MM.1S (cell line): ENCODE measurements around the gene CTNNA3.

Experiments used
- DNase-seq: peaks from one replicate; pipeline ENCODE4 v3.0.0-alpha.2; 2015
- H2AFZ ChIP-seq: fragments of 300-600 bp; sonication (generic); 2 replicates; pipeline ENCODE4 v1.6.0; 2016; ENCODE audit warnings: antibody characterized with exemption, low read length
- H3F3A ChIP-seq: fragments of 300-600 bp; sonication (generic); 2 replicates; pipeline ENCODE4 v1.6.1; 2016; ENCODE audit warnings: mild to moderate bottlenecking, antibody characterized with exemption, low read length, moderate library complexity, mixed read lengths; ENCODE audit not compliant: insufficient read depth
- H3K27ac ChIP-seq: fragments of 300-600 bp; sonication (generic); 2 replicates; pipeline ENCODE4 v1.5.1; 2016; ENCODE audit warnings: mild to moderate bottlenecking, low read length
- H3K27me3 ChIP-seq: fragments of 300-600 bp; sonication (generic); replicated peaks from 2 replicates; pipeline ENCODE4 v1.6.0; 2016; ENCODE audit warnings: low read length; ENCODE audit not compliant: insufficient read depth
- H3K36me3 ChIP-seq: fragments of 300-600 bp; sonication (generic); replicated peaks from 2 replicates; pipeline ENCODE4 v1.6.1; 2016; ENCODE audit warnings: mild to moderate bottlenecking, low read length, mixed read lengths; ENCODE audit not compliant: insufficient read depth
- H3K4me1 ChIP-seq: fragments of 300-600 bp; sonication (generic); 2 replicates; pipeline ENCODE4 v1.6.1; 2016; ENCODE audit warnings: low read length, mixed read lengths
- H3K4me2 ChIP-seq: fragments of 300-600 bp; sonication (generic); 2 replicates; pipeline ENCODE4 v1.6.0; 2016; ENCODE audit warnings: low read depth, low read length
- H3K4me3 ChIP-seq: fragments of 300-600 bp; sonication (generic); 2 replicates; pipeline ENCODE4 v1.5.1; 2016; ENCODE audit warnings: low read length, mixed read lengths
- H3K79me2 ChIP-seq: fragments of 300-600 bp; sonication (generic); 2 replicates; pipeline ENCODE4 v1.6.1; 2016; ENCODE audit warnings: mixed run types, low read length, mixed read lengths
- H3K9ac ChIP-seq: fragments of 300-600 bp; sonication (generic); 2 replicates; pipeline ENCODE4 v1.6.1; 2016; ENCODE audit warnings: low read length, mixed read lengths
- H3K9me2 ChIP-seq: fragments of 300-600 bp; sonication (generic); replicated peaks from 2 replicates; pipeline ENCODE4 v1.6.1; 2016; ENCODE audit warnings: mild to moderate bottlenecking, low read length, mixed read lengths; ENCODE audit not compliant: insufficient read depth
- H3K9me3 ChIP-seq: fragments of 300-600 bp; sonication (generic); replicated peaks from 2 replicates; pipeline ENCODE4 v1.6.1; 2016; ENCODE audit warnings: mild to moderate bottlenecking, low read length, mixed read lengths; ENCODE audit not compliant: insufficient read depth
- H4K20me1 ChIP-seq: fragments of 300-600 bp; sonication (generic); 2 replicates; pipeline ENCODE4 v1.6.1; 2016; ENCODE audit warnings: mild to moderate bottlenecking, low read length, moderate library complexity, mixed read lengths; ENCODE audit not compliant: insufficient read depth
- EZH2 ChIP-seq: fragments of 300-600 bp; sonication (generic); optimal IDR thresholded peaks from 2 replicates; pipeline ENCODE3; 2017; ENCODE audit warnings: low read depth, mild to moderate bottlenecking, antibody characterized with exemption, low read length, mixed read lengths
- EZH2phosphoT487 ChIP-seq: fragments of 300-600 bp; sonication (generic); IDR thresholded peaks from 2 replicates; pipeline ENCODE4 v1.6.1; 2018; ENCODE audit warnings: antibody characterized with exemption, low read length
- TF ChIP-seq, protein P1 (sequence below): fragments of 300-600 bp; sonication (generic); IDR thresholded peaks from 2 replicates; pipeline ENCODE4 v1.5.1; 2016; ENCODE audit warnings: antibody characterized with exemption, low read length, mixed read lengths

The CTNNA3 gene

DNA sequence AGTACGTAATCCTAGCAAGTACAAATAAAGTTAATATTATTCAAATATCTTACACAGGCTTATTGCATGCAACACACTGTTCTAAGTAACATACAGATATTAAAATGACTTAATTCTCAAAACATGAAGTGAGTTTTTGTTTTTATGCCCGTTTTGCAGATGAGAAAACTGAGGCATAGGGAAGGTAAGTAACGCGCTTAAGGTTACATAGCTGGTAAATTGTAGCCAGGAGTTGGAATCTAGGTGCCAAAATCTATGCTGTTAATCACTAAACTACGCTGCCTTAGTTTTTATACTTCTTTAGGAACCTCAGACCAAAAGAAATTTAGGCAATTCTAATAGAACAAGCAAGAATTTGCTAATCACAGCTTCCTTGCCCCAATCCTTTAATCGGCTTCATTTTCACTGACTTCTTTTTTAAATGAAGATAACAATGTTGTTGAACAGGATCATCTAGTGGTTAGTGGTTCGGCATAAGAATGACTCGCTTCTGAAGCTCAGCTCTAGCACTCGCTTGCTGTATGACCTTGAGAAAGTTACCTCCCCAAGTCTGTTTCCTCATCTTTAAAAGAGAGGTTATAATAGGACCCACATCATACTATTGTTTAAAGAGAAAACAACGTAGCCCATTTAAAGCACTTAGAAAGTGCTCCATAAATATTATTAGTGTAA is 771.2 kb downstream of the CTNNA3 start:
- no peaks in the 10 kb centered on the region for H3K27me3 ChIP-seq
- H2AFZ ChIP-seq, result no peak overlapping the region
- H3F3A ChIP-seq, result no peaks in the 10 kb centered on the region
- H4K20me1 ChIP-seq, result no peaks in the 10 kb centered on the region
- H3K4me1 ChIP-seq, result no peaks in the 10 kb centered on the region
- TF ChIP-seq, protein P1, sequence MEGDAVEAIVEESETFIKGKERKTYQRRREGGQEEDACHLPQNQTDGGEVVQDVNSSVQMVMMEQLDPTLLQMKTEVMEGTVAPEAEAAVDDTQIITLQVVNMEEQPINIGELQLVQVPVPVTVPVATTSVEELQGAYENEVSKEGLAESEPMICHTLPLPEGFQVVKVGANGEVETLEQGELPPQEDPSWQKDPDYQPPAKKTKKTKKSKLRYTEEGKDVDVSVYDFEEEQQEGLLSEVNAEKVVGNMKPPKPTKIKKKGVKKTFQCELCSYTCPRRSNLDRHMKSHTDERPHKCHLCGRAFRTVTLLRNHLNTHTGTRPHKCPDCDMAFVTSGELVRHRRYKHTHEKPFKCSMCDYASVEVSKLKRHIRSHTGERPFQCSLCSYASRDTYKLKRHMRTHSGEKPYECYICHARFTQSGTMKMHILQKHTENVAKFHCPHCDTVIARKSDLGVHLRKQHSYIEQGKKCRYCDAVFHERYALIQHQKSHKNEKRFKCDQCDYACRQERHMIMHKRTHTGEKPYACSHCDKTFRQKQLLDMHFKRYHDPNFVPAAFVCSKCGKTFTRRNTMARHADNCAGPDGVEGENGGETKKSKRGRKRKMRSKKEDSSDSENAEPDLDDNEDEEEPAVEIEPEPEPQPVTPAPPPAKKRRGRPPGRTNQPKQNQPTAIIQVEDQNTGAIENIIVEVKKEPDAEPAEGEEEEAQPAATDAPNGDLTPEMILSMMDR, result no peak
- no peak for TF ChIP-seq EZH2phosphoT487
- TF ChIP-seq EZH2, result no peak
- DNase-seq, result no peak
- no peaks in the 10 kb centered on the region for H3K36me3 ChIP-seq
- H3K4me2 ChIP-seq, result no peak overlapping the region
- no peaks in the 10 kb centered on the region for H3K9me3 ChIP-seq
- no peak overlapping the region for H3K9ac ChIP-seq
- H3K9me2 ChIP-seq, result no peaks in the 10 kb centered on the region
- H3K79me2 ChIP-seq, result no peaks in the 10 kb centered on the region
- no peak overlapping the region for H3K27ac ChIP-seq
- no peak overlapping the region for H3K4me3 ChIP-seq

DNA sequence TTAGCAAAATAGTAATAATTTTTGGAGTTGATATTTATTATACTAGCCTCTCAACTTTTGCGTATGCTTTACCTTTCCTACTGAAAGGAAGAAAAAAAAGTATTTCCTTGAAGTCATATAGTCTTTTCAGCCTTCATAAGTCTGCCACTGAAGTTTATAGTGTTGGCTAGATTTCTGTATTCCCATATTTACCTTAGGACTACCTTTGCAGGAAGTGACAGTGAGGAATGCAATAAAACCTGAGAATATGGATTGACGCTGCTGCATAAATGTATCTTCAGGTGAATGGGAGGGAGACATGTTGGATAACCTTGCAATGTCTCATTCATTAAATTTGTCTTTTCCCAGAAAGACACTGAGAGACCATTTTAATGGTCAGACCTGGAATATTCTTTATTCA is 776.7 kb downstream of the CTNNA3 start:
- DNase-seq, result no peak
- Histone ChIP-seq H3K4me3 (no peak overlapping the region), H2AFZ (no peak overlapping the region), H3K9me2 (no peaks in the 10 kb centered on the region), H3K27ac (no peak overlapping the region), H3F3A (no peaks in the 10 kb centered on the region), H4K20me1 (no peaks in the 10 kb centered on the region), H3K4me2 (no peak overlapping the region), H3K9me3 (no peaks in the 10 kb centered on the region), H3K9ac (no peak overlapping the region), H3K36me3 (no peaks in the 10 kb centered on the region), H3K27me3 (no peaks in the 10 kb centered on the region), H3K4me1 (no peaks in the 10 kb centered on the region), H3K79me2 (no peaks in the 10 kb centered on the region)
- no peak for TF ChIP-seq EZH2
- no peak for TF ChIP-seq EZH2phosphoT487
- TF ChIP-seq, protein P1, result no peak

DNA sequence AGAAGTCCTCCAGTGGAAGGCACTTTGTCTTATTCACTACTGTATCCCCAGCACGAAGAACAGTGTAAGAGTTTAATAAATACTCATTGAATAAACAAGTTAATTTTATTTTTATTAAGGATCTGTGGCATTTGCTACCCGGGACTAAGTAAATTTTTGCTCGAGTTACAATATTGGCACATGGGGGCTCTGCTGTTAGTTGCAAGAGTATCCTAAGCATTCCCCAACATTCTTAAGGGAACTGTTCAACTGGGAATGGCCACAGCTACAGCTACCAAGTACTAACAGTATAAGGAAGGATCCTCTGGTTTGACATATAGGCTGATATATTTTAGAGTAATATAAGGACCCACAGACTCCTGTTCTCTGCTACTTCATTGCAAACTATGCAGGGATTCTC is 778.9 kb downstream of the CTNNA3 start:
- Histone ChIP-seq H3K4me3 (no peak overlapping the region), H3K79me2 (no peaks in the 10 kb centered on the region), H3K27ac (no peak overlapping the region), H3K9me2 (no peaks in the 10 kb centered on the region), H3K4me1 (no peaks in the 10 kb centered on the region), H3K4me2 (no peak overlapping the region), H3K36me3 (no peaks in the 10 kb centered on the region), H2AFZ (no peak overlapping the region), H3K9me3 (no peaks in the 10 kb centered on the region), H4K20me1 (no peaks in the 10 kb centered on the region), H3K9ac (no peak overlapping the region), H3K27me3 (no peaks in the 10 kb centered on the region), H3F3A (no peaks in the 10 kb centered on the region)
- no peak for DNase-seq
- TF ChIP-seq, protein P1, result no peak
- TF ChIP-seq EZH2phosphoT487 (no peak), EZH2 (no peak)
